Smooth muscle cell (in vitro differentiated cells): ENCODE measurements around the gene LAMTOR1. TPM values are rescaled to one million over a fixed set of nuclear protein-coding genes. Genes with fewer than 3 reads are reported as not detected.
A peak's percentile ranks its signal among the peaks of the same experiment; 100 is the strongest.

Source experiments
- DNase-seq: peaks from one replicate; lab custom pipeline; 2025; ENCODE audit not compliant: unreplicated experiment; lab: John Stamatoyannopoulos, UW
- H2AFZ ChIP-seq: fragments of 200-600 bp; sonication (generic); 2 replicates; pipeline ENCODE4 v1.6.0; 2016; ENCODE audit warnings: antibody characterized with exemption, low read depth, mild to moderate bottlenecking
- H3F3A ChIP-seq: fragments of 200-600 bp; sonication (generic); 2 replicates; pipeline ENCODE4 v1.6.0; 2017; ENCODE audit warnings: antibody characterized with exemption, low read depth
- H3K27ac ChIP-seq: fragments of 200-600 bp; sonication (generic); 2 replicates; pipeline ENCODE4 v1.5.1; 2016; ENCODE audit warnings: low read depth, mild to moderate bottlenecking
- H3K27me3 ChIP-seq: fragments of 200-600 bp; sonication (generic); 2 replicates; pipeline ENCODE4 v1.6.1; 2016; ENCODE audit warnings: low read depth, mild to moderate bottlenecking
- H3K36me3 ChIP-seq: fragments of 200-600 bp; sonication (generic); 2 replicates; pipeline ENCODE4 v1.5.1; 2016; ENCODE audit warnings: low read depth
- H3K4me1 ChIP-seq: fragments of 200-600 bp; sonication (generic); 2 replicates; pipeline ENCODE4 v1.5.1; 2016; ENCODE audit warnings: low read depth
- H3K4me2 ChIP-seq: fragments of 200-600 bp; sonication (generic); 2 replicates; pipeline ENCODE4 v1.6.0; 2016; ENCODE audit warnings: mild to moderate bottlenecking
- H3K4me3 ChIP-seq: fragments of 200-600 bp; sonication (generic); 2 replicates; pipeline ENCODE4 v1.5.1; 2016; ENCODE audit warnings: mild to moderate bottlenecking
- H3K79me2 ChIP-seq: fragments of 200-600 bp; sonication (generic); 2 replicates; pipeline ENCODE4 v1.6.0; 2016; ENCODE audit warnings: low read depth, mild to moderate bottlenecking
- H3K9ac ChIP-seq: fragments of 200-600 bp; sonication (generic); 2 replicates; pipeline ENCODE4 v1.6.0; 2016; ENCODE audit warnings: low read depth
- H3K9me3 ChIP-seq: fragments of 200-600 bp; sonication (generic); replicated peaks from 2 replicates; pipeline ENCODE4 v1.5.1; 2016; ENCODE audit warnings: low read depth
- H4K20me1 ChIP-seq: fragments of 200-600 bp; sonication (generic); 2 replicates; pipeline ENCODE4 v1.6.0; 2016; ENCODE audit warnings: low read depth
- WGBS: methylation state at CpG from one replicate; pipeline ENCODE4 v1.1.7; 2016; ENCODE audit warnings: low lambda C conversion rate; 5-methylcytosine and 5-hydroxymethylcytosine counted together
- microRNA-seq: library from miRNA; unstranded; fragments of <30 nt; microRNA quantifications from one replicate; pipeline ENCODE4, GENCODE V29; 2016; ENCODE audit warnings: borderline number of aligned reads
- polyA plus RNA-seq: library from polyadenylated mRNA; unstranded; fragments of >200 nt; fragmentation: Nextera tagmentation; extraction: Ambion mirVana; gene quantifications from 2 replicates; pipeline ENCODE4 v1.2.1, GENCODE V29; 2016
- small RNA-seq: library from RNA; depleted of rRNA; stranded (forward); fragments of <200 nt; gene quantifications from one replicate; pipeline ENCODE3, GENCODE V24; 2014
- total RNA-seq: library from RNA; depleted of rRNA; stranded (reverse); fragments of >200 nt; gene quantifications from 2 replicates; pipeline ENCODE4 v1.2.3, GENCODE V29; 2014
- TF ChIP-seq, protein P1 (sequence below): fragments of 200-600 bp; sonication (generic); IDR thresholded peaks from 2 replicates; pipeline ENCODE4 v1.5.1; 2017; ENCODE audit warnings: borderline replicate concordance, mild to moderate bottlenecking, antibody characterized with exemption; ENCODE audit not compliant: insufficient read depth, poor library complexity, severe bottlenecking

Gene LAMTOR1
- total and polyA plus RNA-seq, 2 experiments from 2014 or later: 74.1 to 148 TPM

DNA sequence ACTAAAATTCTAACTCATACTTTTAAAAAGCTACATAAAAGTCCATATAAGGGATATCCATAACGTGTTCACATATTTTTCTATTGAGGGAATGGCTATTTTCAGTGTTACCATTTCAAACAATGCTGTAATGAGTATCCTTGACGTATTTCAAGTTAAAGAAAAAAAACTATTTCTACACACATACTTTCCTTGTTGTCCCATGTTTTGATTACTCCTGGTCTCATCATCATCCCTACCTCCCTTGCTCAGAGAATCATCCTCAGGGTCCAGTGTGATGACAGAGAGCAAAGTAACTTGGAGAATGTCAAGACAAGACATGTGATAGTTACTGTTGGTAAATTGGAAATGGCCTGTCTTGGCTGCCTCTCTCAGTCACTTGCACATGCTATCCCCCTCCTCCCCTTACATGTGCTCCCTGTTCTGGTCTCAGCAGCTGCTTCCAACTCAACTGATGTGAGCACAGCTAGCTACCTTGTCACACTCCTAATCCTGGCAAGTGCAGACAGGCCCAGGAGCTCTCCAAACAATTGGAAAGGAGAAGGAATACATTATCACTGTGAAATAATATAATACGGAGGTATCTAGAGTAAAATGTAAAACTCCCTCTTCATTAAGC, 44.6 kb downstream of the LAMTOR1 start:
- Histone ChIP-seq H2AFZ (no peak overlapping the region), H4K20me1 (no peaks in the 10 kb centered on the region), H3K36me3 (no peaks in the 10 kb centered on the region), H3K79me2 (peaks cover 66% of the 10 kb centered on the region), H3K27ac (peak overlapping the region; percentile 19), H3K9ac (no peak overlapping the region), H3F3A (no peaks in the 10 kb centered on the region), H3K4me1 (no peaks in the 10 kb centered on the region), H3K4me2 (no peak overlapping the region), H3K27me3 (no peaks in the 10 kb centered on the region), H3K9me3 (no peaks in the 10 kb centered on the region), H3K4me3 (no peak overlapping the region)
- TF ChIP-seq, protein P1, sequence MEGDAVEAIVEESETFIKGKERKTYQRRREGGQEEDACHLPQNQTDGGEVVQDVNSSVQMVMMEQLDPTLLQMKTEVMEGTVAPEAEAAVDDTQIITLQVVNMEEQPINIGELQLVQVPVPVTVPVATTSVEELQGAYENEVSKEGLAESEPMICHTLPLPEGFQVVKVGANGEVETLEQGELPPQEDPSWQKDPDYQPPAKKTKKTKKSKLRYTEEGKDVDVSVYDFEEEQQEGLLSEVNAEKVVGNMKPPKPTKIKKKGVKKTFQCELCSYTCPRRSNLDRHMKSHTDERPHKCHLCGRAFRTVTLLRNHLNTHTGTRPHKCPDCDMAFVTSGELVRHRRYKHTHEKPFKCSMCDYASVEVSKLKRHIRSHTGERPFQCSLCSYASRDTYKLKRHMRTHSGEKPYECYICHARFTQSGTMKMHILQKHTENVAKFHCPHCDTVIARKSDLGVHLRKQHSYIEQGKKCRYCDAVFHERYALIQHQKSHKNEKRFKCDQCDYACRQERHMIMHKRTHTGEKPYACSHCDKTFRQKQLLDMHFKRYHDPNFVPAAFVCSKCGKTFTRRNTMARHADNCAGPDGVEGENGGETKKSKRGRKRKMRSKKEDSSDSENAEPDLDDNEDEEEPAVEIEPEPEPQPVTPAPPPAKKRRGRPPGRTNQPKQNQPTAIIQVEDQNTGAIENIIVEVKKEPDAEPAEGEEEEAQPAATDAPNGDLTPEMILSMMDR: no peak
- DNase-seq: no peak
- WGBS: 86% methylated on average over 3 of the region's 3 CpGs

DNA sequence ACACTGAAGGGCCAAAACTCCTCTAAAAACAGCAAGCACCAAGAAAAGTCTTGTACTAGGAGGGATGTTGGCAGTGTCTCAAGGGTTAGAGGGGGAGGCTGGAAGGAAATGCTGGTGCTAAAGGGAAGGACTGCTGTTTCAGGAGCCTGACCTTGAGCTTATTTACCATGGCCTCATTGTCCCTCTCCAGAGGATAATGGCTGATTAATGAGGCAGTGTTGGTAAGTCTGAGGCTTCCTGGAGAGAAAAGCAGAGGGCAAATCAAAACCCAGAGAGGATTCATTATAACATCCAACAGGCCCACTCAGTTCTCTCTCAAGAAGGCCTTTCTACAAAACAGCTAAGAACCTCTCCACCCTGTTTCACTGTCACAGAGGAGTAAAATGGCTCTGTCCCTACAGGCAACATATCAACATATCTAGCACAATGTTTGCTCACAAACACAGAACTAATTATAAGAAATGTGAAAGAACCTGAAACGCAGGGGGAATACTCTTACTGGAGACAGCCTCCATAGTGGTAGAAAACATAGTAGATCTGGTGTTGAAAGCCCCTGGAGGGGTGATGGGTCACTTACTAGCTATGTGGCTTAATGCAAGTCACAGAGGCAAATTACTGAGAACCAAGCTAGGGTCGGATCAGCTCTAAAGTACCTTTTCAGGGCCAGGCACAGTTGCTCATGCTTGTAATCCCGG, 54.2 kb downstream of the LAMTOR1 start:
- H3K27ac ChIP-seq: no peak overlapping the region
- no peaks in the 10 kb centered on the region for H3F3A ChIP-seq
- no peaks in the 10 kb centered on the region for H4K20me1 ChIP-seq
- no peaks in the 10 kb centered on the region for H3K36me3 ChIP-seq
- no peak overlapping the region for H3K4me2 ChIP-seq
- no peak overlapping the region for H3K4me3 ChIP-seq
- TF ChIP-seq, protein P1: no peak
- no peaks in the 10 kb centered on the region for H3K4me1 ChIP-seq
- DNase-seq: no peak
- no peaks in the 10 kb centered on the region for H3K9me3 ChIP-seq
- 73% methylated on average over 3 of the region's 3 CpGs for WGBS
- no peak overlapping the region for H2AFZ ChIP-seq
- H3K9ac ChIP-seq: no peak overlapping the region
- H3K27me3 ChIP-seq: no peaks in the 10 kb centered on the region
- peaks cover 42% of the 10 kb centered on the region for H3K79me2 ChIP-seq

Small RNAs within 50 kb of the gene (microRNA-seq; reads per million reads assigned to microRNA genes)
- not detected for gene MIR3165

Small RNAs within 50 kb of the gene (small RNA-seq; reads per million reads assigned to genes)
- gene MIR3165 (not detected), gene RNU6-72P (not detected)

Other genes starting within 250 kb of the LAMTOR1 start
- not detected in 2 replicates for gene DEFB131B, start 224.8 kb downstream of the LAMTOR1 start, total RNA-seq
- gene DEFB131B, start 224.8 kb downstream of the LAMTOR1 start, polyA plus RNA-seq: not detected in 2 replicates
- gene XNDC1N, start 174.7 kb downstream of the LAMTOR1 start, total RNA-seq: 1.1 and 7.1 TPM in 2 replicates
- gene XNDC1N, start 174.7 kb downstream of the LAMTOR1 start, polyA plus RNA-seq: 1.4 and 1.9 TPM in 2 replicates
- gene RNF121, start 174.3 kb downstream of the LAMTOR1 start, total RNA-seq: 35.3 and 49.5 TPM in 2 replicates
- gene RNF121, start 174.3 kb downstream of the LAMTOR1 start, polyA plus RNA-seq: 34.4 and 34.9 TPM in 2 replicates
- 4.5 and 10.5 TPM in 2 replicates for gene IL18BP, start 104.4 kb downstream of the LAMTOR1 start, total RNA-seq
- 0.55 and 4.6 TPM in 2 replicates for gene IL18BP, start 104.4 kb downstream of the LAMTOR1 start, polyA plus RNA-seq
- 79.4 and 107 TPM in 2 replicates for gene NUMA1, start 22.8 kb downstream of the LAMTOR1 start, total RNA-seq
- gene NUMA1, start 22.8 kb downstream of the LAMTOR1 start, polyA plus RNA-seq: 72.4 and 92.1 TPM in 2 replicates
- 1.1 and 3.4 TPM in 2 replicates for gene LRRC51, start 22.4 kb downstream of the LAMTOR1 start, total RNA-seq
- gene LRRC51, start 22.4 kb downstream of the LAMTOR1 start, polyA plus RNA-seq: 6.1 and 7.1 TPM in 2 replicates
- gene TOMT, start 2.6 kb upstream of the LAMTOR1 start, total RNA-seq: not detected in 2 replicates
- not detected in 2 replicates for gene TOMT, start 2.6 kb upstream of the LAMTOR1 start, polyA plus RNA-seq
- gene ANAPC15, start 9.4 kb upstream of the LAMTOR1 start, total RNA-seq: 12.2 and 19.0 TPM in 2 replicates
- gene ANAPC15, start 9.4 kb upstream of the LAMTOR1 start, polyA plus RNA-seq: 42.2 and 51.9 TPM in 2 replicates
- gene FOLR3, start 32.4 kb upstream of the LAMTOR1 start, total RNA-seq: not detected in 2 replicates
- not detected in 2 replicates for gene FOLR3, start 32.4 kb upstream of the LAMTOR1 start, polyA plus RNA-seq
- 8.5 and 9.4 TPM in 2 replicates for gene FOLR1, start 88.8 kb upstream of the LAMTOR1 start, total RNA-seq
- gene FOLR1, start 88.8 kb upstream of the LAMTOR1 start, polyA plus RNA-seq: 8.1 and 15.0 TPM in 2 replicates
- gene FOLR2, start 113.5 kb upstream of the LAMTOR1 start, total RNA-seq: not detected in 2 replicates
- gene FOLR2, start 113.5 kb upstream of the LAMTOR1 start, polyA plus RNA-seq: not detected in 2 replicates
- gene INPPL1, start 121.5 kb upstream of the LAMTOR1 start, total RNA-seq: 66.0 and 71.6 TPM in 2 replicates
- 95.6 and 104 TPM in 2 replicates for gene INPPL1, start 121.5 kb upstream of the LAMTOR1 start, polyA plus RNA-seq
- not detected in 2 replicates for gene PHOX2A, start 140.9 kb upstream of the LAMTOR1 start, total RNA-seq
- gene PHOX2A, start 140.9 kb upstream of the LAMTOR1 start, polyA plus RNA-seq: 0.13 TPM in 1 of 2 replicates, not detected in the other